HepG2 (cell line): ENCODE data around the gene CEP164. TPM values are rescaled to one million over a fixed set of nuclear protein-coding genes. Genes with fewer than 3 reads are reported as not detected.

Source experiments
- ATAC-seq: fragments of 200-7000 bp; cut with Tn5 transposase; 3 replicates; pipeline ENCODE4 v1.9.1; 2020; ENCODE audit warnings: mild to moderate bottlenecking, moderate library complexity
- BruUV-seq: library from RNA; stranded (reverse); fragments of 400-500 nt; replicated peaks from 2 replicates; lab custom pipeline; 2021; lab: Mats Ljungman, UMichigan
- CTCF ChIA-PET: fragments of 300-600 bp; formaldehyde crosslinking; extraction: SDS; loops from one replicate; lab custom pipeline; 2021; ENCODE audit warnings: low total read pairs, inconsistent platforms, low intra/inter-chr PET ratio; lab: Yijun Ruan, JAX
- POLR2A ChIA-PET: fragments of 350-600 bp; sonication (Branson Sonifier 250); formaldehyde crosslinking; loops from one replicate; lab custom pipeline; 2020; ENCODE audit warnings: antibody characterized with exemption, inconsistent platforms; lab: Yijun Ruan, JAX
- DNase-seq: peaks from one replicate; pipeline ENCODE4 v3.0.0-alpha.2; 2015; ENCODE audit warnings: low spot score
- FAIRE-seq: peaks from 3 replicates; lab custom pipeline; 2011; peaks lifted over from hg19 to GRCh38; lab: Jason Lieb, UNC
- H2AFZ ChIP-seq: one replicate; pipeline ENCODE4 v1.6.1; 2011; ENCODE audit warnings: low read length, inconsistent platforms
- H3K27ac ChIP-seq: fragments of 300-600 bp; 3 replicates; pipeline ENCODE4 v1.8.0; 2011; ENCODE audit warnings: mixed run types, mild to moderate bottlenecking, mixed read lengths, low read length, inconsistent platforms; ENCODE audit not compliant: insufficient read depth; ENCODE audit errors: extremely low read length
- H3K27me3 ChIP-seq, 2 experiments: fragments of 200-600 bp in 1 of 2; 2 replicates in 1 of 2; 3 replicates in 1 of 2; pipeline versions ENCODE4 v1.6.0 to v1.8.0; 2011; ENCODE audit warnings: low read length in 2 of 2, mild to moderate bottlenecking in 2 of 2, moderate library complexity in 2 of 2, inconsistent platforms in 1 of 2; ENCODE audit not compliant: insufficient read depth in 2 of 2, control insufficient read depth in 1 of 2
- H3K36me3 ChIP-seq, 2 experiments: fragments of 200-600 bp in 1 of 2; replicated peaks in 1 of 2; 2 replicates in 1 of 2; 3 replicates in 1 of 2; pipeline versions ENCODE4 v1.5.1 to v1.8.0; 2011; ENCODE audit warnings: low read length in 2 of 2, inconsistent platforms in 1 of 2; ENCODE audit not compliant: insufficient read depth in 2 of 2, control insufficient read depth in 1 of 2
- H3K4me1 ChIP-seq: 2 replicates; pipeline ENCODE4 v1.5.1; 2012; ENCODE audit warnings: low read length, inconsistent platforms; ENCODE audit not compliant: insufficient read depth
- H3K4me2 ChIP-seq: 2 replicates; pipeline ENCODE4 v1.6.0; 2011; ENCODE audit warnings: low read depth, low read length, inconsistent platforms
- H3K4me3 ChIP-seq, 3 experiments: fragments of 200-600 bp in 1 of 3; sonication (generic), shearing (Covaris generic) in 1 of 3; replicated peaks in 1 of 3; 2 replicates each; pipeline ENCODE4 v1.5.1; 2011 to 2016; ENCODE audit warnings: low read length in 3 of 3, inconsistent platforms in 2 of 3, low read depth in 2 of 3, mild to moderate bottlenecking in 2 of 3, control low read depth in 1 of 3, mixed read lengths in 1 of 3; ENCODE audit not compliant: insufficient read depth in 1 of 3
- H3K79me2 ChIP-seq: one replicate; pipeline ENCODE4 v1.6.1; 2011; ENCODE audit warnings: low read length, inconsistent platforms; ENCODE audit not compliant: insufficient read depth
- H3K9ac ChIP-seq: 2 replicates; pipeline ENCODE4 v1.6.0; 2011; ENCODE audit warnings: mild to moderate bottlenecking, low read depth, low read length, inconsistent platforms; ENCODE audit not compliant: insufficient read depth
- H3K9me3 ChIP-seq: 2 replicates; pipeline ENCODE4 v1.5.1; 2012; ENCODE audit warnings: mild to moderate bottlenecking, low read length
- H4K20me1 ChIP-seq: 2 replicates; pipeline ENCODE4 v1.6.0; 2011; ENCODE audit warnings: inconsistent platforms, mild to moderate bottlenecking, low read length, moderate library complexity; ENCODE audit not compliant: insufficient read depth
- FLYWCH1 ChIP-seq: sonication (generic); formaldehyde crosslinking; IDR thresholded peaks from 2 replicates; pipeline ENCODE4 v1.8.1; 2023; ENCODE audit warnings: mild to moderate bottlenecking, missing genetic modification reagents
- GZF1 ChIP-seq: sonication (generic); formaldehyde crosslinking; IDR thresholded peaks from 2 replicates; pipeline ENCODE4 v1.5.1; 2020; ENCODE audit warnings: mild to moderate bottlenecking, missing genetic modification reagents
- PRPF4 ChIP-seq: fragments of 200-400 bp; formaldehyde crosslinking; IDR thresholded peaks from 2 replicates; pipeline ENCODE4 v1.6.1; 2016; ENCODE audit warnings: low read length, low read depth; ENCODE audit not compliant: poor library complexity, severe bottlenecking
- ZFP37 ChIP-seq: sonication (generic); formaldehyde crosslinking; IDR thresholded peaks from 2 replicates; pipeline ENCODE4 v1.4.0; 2020; ENCODE audit warnings: missing genetic modification reagents, borderline replicate concordance
- ZNF574 ChIP-seq: sonication (generic); formaldehyde crosslinking; IDR thresholded peaks from 2 replicates; pipeline ENCODE4 v1.4.0; 2020; ENCODE audit warnings: missing genetic modification reagents
- WGBS: methylation state at CpG from one replicate; pipeline ENCODE4 v1.1.6; 2017; ENCODE audit warnings: low lambda C conversion rate; 5-methylcytosine and 5-hydroxymethylcytosine counted together
- in situ Hi-C: cut with HindIII; loops from 2 replicates; pipeline ENCODE4 v1.10.0; 2017; ENCODE audit warnings: low pct_unique_long_range_greater_than_20kb; ENCODE audit not compliant: extremely low pct_ligation_motif_present
- intact Hi-C: fragments of 100-400 bp; cut with micrococcal nuclease; formaldehyde crosslinking; loops from one replicate; pipeline ENCODE4 v1.10.0; 2022; ENCODE audit not compliant: unreplicated experiment
- polyA plus RNA-seq, 8 experiments: library from polyadenylated mRNA; depleted of rRNA in 3 of 8; stranded (reverse) in 7 of 8; unstranded in 1 of 8; fragments of >200 nt; fragmentation: Illumina TruSeq in 4 of 8; extraction: Trizol in 4 of 8; gene quantifications; 2 replicates each; pipeline versions ENCODE4 v1.2.1 to v1.2.3, GENCODE V29; 2011 to 2016; ENCODE audit warnings: low read depth in 4 of 8, missing spikeins in 1 of 8, mixed read lengths in 1 of 8; ENCODE audit not compliant: insufficient read depth in 1 of 8
- total RNA-seq, 5 experiments: library from RNA; depleted of rRNA; stranded (reverse); fragments of >200 nt; fragmentation: Illumina TruSeq; extraction: Trizol; gene quantifications; 2 replicates each; pipeline ENCODE4 v1.2.3, GENCODE V29; 2016; ENCODE audit warnings: low read depth in 1 of 5

CEP164 gene
- total and polyA plus RNA-seq, 2 of the 13 experiments (the other 11 are each of a cell fraction or from before 2014, with no cell fraction given), result 11.4 to 15.2 TPM

GRCh38 chr11:117295438-117296137 is 32.1 kb upstream of the CEP164 start:
- H3K36me3 ChIP-seq, result peaks cover 0 to 12% of the 10 kb centered on the region in 2 experiments; a peak in 3 of 5 replicates
- FAIRE-seq, result no peak
- H3K27me3 ChIP-seq, result no peaks in the 10 kb centered on the region
- in situ Hi-C loops (no loop called here), intact Hi-C loops (no loop called here)
- peaks cover 25% of the 10 kb centered on the region for H3K4me1 ChIP-seq
- BruUV-seq, result no TSS peak
- H2AFZ ChIP-seq, result no peak overlapping the region
- WGBS, result 91% methylated on average over 7 of the region's 9 CpGs
- H3K4me3 ChIP-seq, result no peak overlapping the region
- no peak for ATAC-seq
- H3K79me2 ChIP-seq, result peaks cover 2% of the 10 kb centered on the region
- H3K9ac ChIP-seq, result no peak overlapping the region
- no peak overlapping the region for H3K27ac ChIP-seq
- no peaks in the 10 kb centered on the region for H3K9me3 ChIP-seq
- ChIA-PET POLR2A (interaction anchor here (0.7 kb wide), 1 partner anchor 491 kb away, joined by 3 read pairs; no protein-coding TSS in a partner anchor), CTCF (no interaction called here)
- H4K20me1 ChIP-seq, result no peaks in the 10 kb centered on the region
- no peak overlapping the region for H3K4me2 ChIP-seq
- TF ChIP-seq FLYWCH1 (CRISPR knock-in tag) (no peak), GZF1 (CRISPR knock-in tag) (no peak), ZNF574 (CRISPR knock-in tag) (no peak), PRPF4 (no peak), ZFP37 (CRISPR knock-in tag) (no peak)
- no peak for DNase-seq
